Endothelial cell of umbilical vein (primary cell): ENCODE data around the gene HBEGF. TPM values are rescaled to one million over a fixed set of nuclear protein-coding genes. Genes with fewer than 3 reads are reported as not detected.

ENCODE experiments used
- BruUV-seq: library from RNA; stranded (reverse); fragments of 400-500 nt; replicated peaks from 2 replicates; lab custom pipeline; 2021; lab: Mats Ljungman, UMichigan
- CTCF ChIA-PET: fragments of 300-600, 350-600 bp; sonication (Branson Sonifier 250); formaldehyde crosslinking; loops from one replicate; lab custom pipeline; 2021; ENCODE audit warnings: antibody characterized with exemption, inconsistent platforms; lab: Charles Lee
- POLR2A ChIA-PET: fragments of 300-600, 350-600 bp; sonication (Branson Sonifier 250); formaldehyde crosslinking; loops from one replicate; lab custom pipeline; 2021; ENCODE audit warnings: antibody characterized with exemption, inconsistent platforms; lab: Charles Lee
- DNase-seq: peaks from one replicate; pipeline ENCODE4 v3.0.0-alpha.2; 2011; ENCODE audit warnings: low read depth, low spot score
- FAIRE-seq: peaks from 2 replicates; lab custom pipeline; 2011; peaks lifted over from hg19 to GRCh38; lab: Jason Lieb, UNC
- H2AFZ ChIP-seq: 2 replicates; pipeline ENCODE4 v1.6.0; 2012; ENCODE audit warnings: low read depth, low read length, control low read depth, inconsistent platforms
- H3K27ac ChIP-seq: 2 replicates; pipeline ENCODE4 v1.5.1; 2011; ENCODE audit warnings: low read depth, mild to moderate bottlenecking, control low read depth, low read length, moderate library complexity; ENCODE audit not compliant: insufficient read depth
- H3K27me3 ChIP-seq, 2 experiments: 2 replicates each; pipeline versions ENCODE4 v1.6.0 to v1.6.1; 2011; ENCODE audit warnings: low read length in 2 of 2, mixed read lengths in 1 of 2; ENCODE audit not compliant: control insufficient read depth in 2 of 2, insufficient read depth in 2 of 2
- H3K36me3 ChIP-seq, 2 experiments: 2 replicates in 1 of 2; 3 replicates in 1 of 2; pipeline ENCODE4 v1.5.1; 2011; ENCODE audit warnings: low read length in 2 of 2, mild to moderate bottlenecking in 1 of 2, moderate library complexity in 1 of 2; ENCODE audit not compliant: control insufficient read depth in 2 of 2, insufficient read depth in 2 of 2; ENCODE audit errors: extremely low read depth in 1 of 2
- H3K4me1 ChIP-seq: 3 replicates; pipeline ENCODE4 v1.5.1; 2011; ENCODE audit warnings: mild to moderate bottlenecking, low read length; ENCODE audit not compliant: control insufficient read depth, insufficient read depth; ENCODE audit errors: extremely low read depth
- H3K4me2 ChIP-seq: 2 replicates; pipeline ENCODE4 v1.6.1; 2011; ENCODE audit warnings: low read length, control low read depth, mixed read lengths; ENCODE audit not compliant: insufficient read depth
- H3K4me3 ChIP-seq, 3 experiments: fragments of 200-600 bp in 1 of 3; sonication (generic), shearing (Covaris generic) in 1 of 3; replicated peaks in 1 of 3; 2 replicates each; pipeline ENCODE4 v1.5.1; 2011 to 2016; ENCODE audit warnings: control low read depth in 3 of 3, low read length in 3 of 3, mild to moderate bottlenecking in 2 of 3, inconsistent platforms in 1 of 3, low read depth in 1 of 3, moderate library complexity in 1 of 3; ENCODE audit not compliant: insufficient read depth in 1 of 3
- H3K79me2 ChIP-seq: 2 replicates; pipeline ENCODE4 v1.6.0; 2012; ENCODE audit warnings: low read length, inconsistent platforms; ENCODE audit not compliant: control insufficient read depth, insufficient read depth
- H3K9ac ChIP-seq: replicated peaks from 2 replicates; pipeline ENCODE3; 2011; ENCODE audit warnings: low read length, control low read depth; ENCODE audit not compliant: insufficient read depth; ENCODE audit errors: extremely low read depth
- H3K9me1 ChIP-seq: replicated peaks from 3 replicates; pipeline ENCODE4 v1.6.0; 2011; ENCODE audit warnings: mild to moderate bottlenecking, low read length; ENCODE audit not compliant: control insufficient read depth, insufficient read depth; ENCODE audit errors: extremely low read depth
- H3K9me3 ChIP-seq: replicated peaks from 2 replicates; pipeline ENCODE4 v1.5.1; 2012; ENCODE audit warnings: low read length, inconsistent platforms; ENCODE audit not compliant: control insufficient read depth, insufficient read depth
- H4K20me1 ChIP-seq: replicated peaks from 2 replicates; pipeline ENCODE3; 2011; ENCODE audit warnings: mild to moderate bottlenecking, low read length; ENCODE audit not compliant: control insufficient read depth, insufficient read depth; ENCODE audit errors: extremely low read depth
- EZH2 ChIP-seq: IDR thresholded peaks from 2 replicates; pipeline ENCODE4 v1.6.1; 2012; ENCODE audit warnings: borderline replicate concordance, low read depth, mild to moderate bottlenecking, moderate library complexity, low read length, inconsistent platforms; ENCODE audit not compliant: severe bottlenecking
- FOS ChIP-seq: IDR thresholded peaks from 2 replicates; pipeline ENCODE4 v1.6.1; 2011; ENCODE audit warnings: mild to moderate bottlenecking, low read length, moderate library complexity, borderline replicate concordance; ENCODE audit not compliant: insufficient read depth
- GATA2 ChIP-seq: IDR thresholded peaks from 2 replicates; pipeline ENCODE4 v1.7.0; 2011; ENCODE audit warnings: low read depth, mild to moderate bottlenecking, moderate library complexity, mixed read lengths, low read length; ENCODE audit not compliant: insufficient read length, insufficient read depth
- JUN ChIP-seq: IDR thresholded peaks from 2 replicates; pipeline ENCODE4 v1.6.1; 2011; ENCODE audit warnings: borderline replicate concordance, low read depth; ENCODE audit not compliant: insufficient read length, insufficient read depth
- MAX ChIP-seq: IDR thresholded peaks from 2 replicates; pipeline ENCODE4 v1.6.1; 2011; ENCODE audit not compliant: insufficient read depth, insufficient read length
- MYC ChIP-seq: IDR thresholded peaks from one replicate; pipeline ENCODE4 v1.6.1; 2011; ENCODE audit warnings: mild to moderate bottlenecking, low read depth, low read length
- POLR2A ChIP-seq: IDR thresholded peaks from 2 replicates; pipeline ENCODE4 v1.6.1; 2012; ENCODE audit warnings: low read depth, mild to moderate bottlenecking, control low read depth, low read length
- POLR2AphosphoS5 ChIP-seq: IDR thresholded peaks from 2 replicates; pipeline ENCODE4 v1.6.1; 2012; ENCODE audit warnings: low read depth, mild to moderate bottlenecking, control low read depth, low read length, moderate library complexity; ENCODE audit not compliant: insufficient read depth
- dilution Hi-C: fragments of 300-500 bp; cut with MboI; formaldehyde crosslinking; loops from one replicate; pipeline ENCODE4 v1.15.0; 2019; ENCODE audit warnings: low sequenced_read_pairs; ENCODE audit not compliant: extremely low pct_ligation_motif_present
- intact Hi-C: fragments of 100-400 bp; cut with micrococcal nuclease; formaldehyde crosslinking; loops from one replicate; pipeline ENCODE4 v1.10.0; 2022
- polyA plus RNA-seq, 4 experiments: library from polyadenylated mRNA; depleted of rRNA in 3 of 4; stranded (reverse) in 3 of 4; unstranded in 1 of 4; fragments of >200 nt; gene quantifications; 2 replicates each; pipeline versions ENCODE4 v1.2.1 to v1.2.3, GENCODE V29; 2011 to 2012; ENCODE audit warnings: missing spikeins in 1 of 4
- total RNA-seq: library from RNA; stranded (reverse); gene quantifications from 2 replicates; pipeline ENCODE4 v1.2.3, GENCODE V29; 2021
- TF ChIP-seq, protein P1 (sequence below), 2 donors: IDR thresholded peaks; 1 replicate in 1 of 2; 2 replicates in 1 of 2; pipeline ENCODE4 v1.5.1; 2011; ENCODE audit warnings: low read length in 2 of 2, mild to moderate bottlenecking in 2 of 2, moderate library complexity in 2 of 2, control low read depth in 1 of 2, inconsistent platforms in 1 of 2, low read depth in 1 of 2; ENCODE audit not compliant: insufficient read depth in 1 of 2; ENCODE audit errors: extremely low read depth in 1 of 2

Gene HBEGF
- total and polyA plus RNA-seq, 2 donors (not counting 3 experiments of a cell fraction or from before 2014, with no cell fraction given), result 33.2 to 79.8 TPM

DNA sequence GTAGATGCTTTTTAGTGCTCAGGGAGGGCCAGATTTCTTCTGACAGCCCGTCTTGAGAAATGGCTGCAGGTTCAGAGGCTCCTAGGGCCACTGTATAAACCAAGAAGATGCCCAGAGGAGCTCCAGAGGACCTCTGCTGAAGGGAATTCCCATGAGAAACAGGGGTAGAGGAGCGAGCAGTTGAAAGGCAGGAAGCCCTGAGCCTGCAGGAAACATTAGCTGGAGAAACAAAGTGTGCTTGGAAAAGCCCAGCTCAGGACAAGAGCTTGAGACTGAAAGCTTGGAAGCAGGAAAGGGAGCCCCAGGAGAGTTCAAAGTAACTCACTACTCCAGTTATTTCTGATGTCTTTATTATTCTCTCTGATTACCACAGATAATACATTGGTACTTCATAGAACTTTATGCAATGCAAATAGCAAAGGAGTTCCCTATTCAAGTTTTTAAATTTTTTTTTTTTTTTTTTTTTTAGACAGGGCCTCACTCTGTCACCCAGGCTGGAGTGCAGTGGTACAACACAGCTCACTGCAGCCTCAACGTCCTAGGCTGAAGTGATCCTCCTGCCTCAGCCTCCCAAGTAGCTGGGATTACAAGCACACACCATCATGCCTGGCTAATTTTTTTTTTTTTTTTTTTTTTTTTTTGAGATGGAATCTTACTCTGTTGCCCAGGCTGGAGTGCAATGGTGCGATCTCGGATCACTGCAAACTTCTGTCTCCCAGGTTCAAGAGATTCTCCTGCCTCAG, 16.5 kb downstream of the HBEGF start:
- CTCF ChIA-PET, result interaction anchor here (0.7 to 3.6 kb wide), 8 partner anchors 16 to 90 kb away, joined by 3 to 43 read pairs (median 8); partner anchors contain the start of gene HBEGF
- H3K4me1 ChIP-seq, result peaks cover 30% of the 10 kb centered on the region
- DNase-seq, result peak; percentile 94
- BruUV-seq, result no TSS peak
- intact Hi-C loops, result no loop called here
- no peaks in the 10 kb centered on the region for H4K20me1 ChIP-seq
- no peaks in the 10 kb centered on the region for H3K9me1 ChIP-seq
- H3K36me3 ChIP-seq, result peaks cover 16 to 23% of the 10 kb centered on the region in 2 experiments
- no peaks in the 10 kb centered on the region for H3K27me3 ChIP-seq
- no peak overlapping the region for H3K4me3 ChIP-seq
- TF ChIP-seq MYC, result no peak
- TF ChIP-seq, protein P1, sequence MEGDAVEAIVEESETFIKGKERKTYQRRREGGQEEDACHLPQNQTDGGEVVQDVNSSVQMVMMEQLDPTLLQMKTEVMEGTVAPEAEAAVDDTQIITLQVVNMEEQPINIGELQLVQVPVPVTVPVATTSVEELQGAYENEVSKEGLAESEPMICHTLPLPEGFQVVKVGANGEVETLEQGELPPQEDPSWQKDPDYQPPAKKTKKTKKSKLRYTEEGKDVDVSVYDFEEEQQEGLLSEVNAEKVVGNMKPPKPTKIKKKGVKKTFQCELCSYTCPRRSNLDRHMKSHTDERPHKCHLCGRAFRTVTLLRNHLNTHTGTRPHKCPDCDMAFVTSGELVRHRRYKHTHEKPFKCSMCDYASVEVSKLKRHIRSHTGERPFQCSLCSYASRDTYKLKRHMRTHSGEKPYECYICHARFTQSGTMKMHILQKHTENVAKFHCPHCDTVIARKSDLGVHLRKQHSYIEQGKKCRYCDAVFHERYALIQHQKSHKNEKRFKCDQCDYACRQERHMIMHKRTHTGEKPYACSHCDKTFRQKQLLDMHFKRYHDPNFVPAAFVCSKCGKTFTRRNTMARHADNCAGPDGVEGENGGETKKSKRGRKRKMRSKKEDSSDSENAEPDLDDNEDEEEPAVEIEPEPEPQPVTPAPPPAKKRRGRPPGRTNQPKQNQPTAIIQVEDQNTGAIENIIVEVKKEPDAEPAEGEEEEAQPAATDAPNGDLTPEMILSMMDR (IDR thresholded peaks at IDR 0.05; ENCODE audit: extremely low read depth in 1 of 2, insufficient read depth in 1 of 2, low read depth in 1 of 2, low read length in 2 of 2), result no peak
- no peak for TF ChIP-seq GATA2
- TF ChIP-seq EZH2, result no peak
- TF ChIP-seq POLR2A, result no peak
- TF ChIP-seq JUN, result no peak
- no peak for TF ChIP-seq FOS
- TF ChIP-seq MAX, result no peak
- no peak for TF ChIP-seq POLR2AphosphoS5
- peak overlapping the region; percentile 19 for H3K9ac ChIP-seq
- dilution Hi-C loops, result no loop called here
- peak overlapping the region; percentile 61 for H3K27ac ChIP-seq
- H2AFZ ChIP-seq, result peak overlapping the region; percentile 61
- H3K4me2 ChIP-seq, result peak overlapping the region; percentile 20
- no peaks in the 10 kb centered on the region for H3K79me2 ChIP-seq
- no peaks in the 10 kb centered on the region for H3K9me3 ChIP-seq
- peak; percentile 93 for FAIRE-seq
- POLR2A ChIA-PET, result interaction anchor here (0.7 to 4.1 kb wide), 3 partner anchors 16 to 370 kb away, joined by 3 to 24 read pairs (median 4); partner anchors contain the start of gene HBEGF
